Activated CD4-positive, alpha-beta T cell treated with anti-CD3 and anti-CD28 coated beads for 36 hours (primary cell): ENCODE data around the gene TUBA3C. TPM values are rescaled to one million over a fixed set of nuclear protein-coding genes. Genes with fewer than 3 reads are reported as not detected.
"Not testable (repeated sequence)": the region's sequence is repeated elsewhere in the genome, so short reads cannot be mapped to it uniquely, and the experiment has no call there.

Source experiments
- ATAC-seq: fragments of 200-7000 bp; cut with Tn5 transposase; one replicate; pipeline ENCODE4 v1.10.0; 2021; ENCODE audit warnings: mild to moderate bottlenecking, moderate library complexity
- CTCF ChIA-PET: fragments of 350-600 bp; sonication (Branson Sonifier 250); formaldehyde crosslinking; loops from one replicate; lab custom pipeline; 2021; ENCODE audit warnings: antibody characterized with exemption; lab: Charles Lee
- POLR2A ChIA-PET: fragments of 350-600 bp; sonication (Branson Sonifier 250); formaldehyde crosslinking; loops from one replicate; lab custom pipeline; 2021; ENCODE audit warnings: antibody characterized with exemption, inconsistent platforms; lab: Charles Lee
- DNase-seq: peaks from one replicate; pipeline ENCODE4 v3.0.0-alpha.2; 2020
- H3K27ac Mint-ChIP-seq: one replicate; pipeline ENCODE4 v1.8.0; 2021; ENCODE audit warnings: mixed read lengths
- H3K27me3 Mint-ChIP-seq: one replicate; pipeline ENCODE4 v1.8.0; 2021; ENCODE audit warnings: mixed read lengths
- H3K36me3 Mint-ChIP-seq: one replicate; pipeline ENCODE4 v1.8.0; 2021; ENCODE audit warnings: low read depth, mixed read lengths
- H3K4me1 Mint-ChIP-seq: one replicate; pipeline ENCODE4 v1.8.0; 2021; ENCODE audit warnings: mixed read lengths
- H3K4me3 Mint-ChIP-seq: one replicate; pipeline ENCODE4 v1.8.0; 2021; ENCODE audit warnings: mild to moderate bottlenecking, moderate library complexity, mixed read lengths
- H3K9me3 Mint-ChIP-seq: one replicate; pipeline ENCODE4 v1.8.0; 2021; ENCODE audit warnings: low read depth, mixed read lengths
- intact Hi-C, 2 experiments: fragments of 100-400 bp; cut with DNase I in 1 of 2; cut with micrococcal nuclease in 1 of 2; formaldehyde crosslinking; loops; one replicate each; pipeline versions ENCODE4 v1.14.2 to v1.15.1; 2022 to 2024; cut with DNase I, micrococcal nuclease
- total RNA-seq, 2 experiments: library from RNA; stranded (reverse); gene quantifications; one replicate each; pipeline ENCODE4 v1.2.3, GENCODE V29; 2021

Gene TUBA3C
- not detected for total RNA-seq

- POLR2A ChIA-PET, result no interaction called here
- no peak for DNase-seq
- intact Hi-C loops, result no loop called here
- no peaks in the 10 kb centered on the region for H3K9me3 Mint-ChIP-seq
- no peaks in the 10 kb centered on the region for H3K27me3 Mint-ChIP-seq
- CTCF ChIA-PET, result interaction anchor here (0.7 kb wide), 1 partner anchor 69 kb away, joined by 3 read pairs; no protein-coding TSS in a partner anchor
- H3K36me3 Mint-ChIP-seq, result no peaks in the 10 kb centered on the region
- H3K4me1 Mint-ChIP-seq, result no peaks in the 10 kb centered on the region
- no peak within 1 kb of the TSS for H3K27ac Mint-ChIP-seq
- ATAC-seq, result no peak
- no peak within 1 kb of the TSS for H3K4me3 Mint-ChIP-seq
Observed at GRCh38 chr13:19181621-19182485, at the start of gene TUBA3C. Gene TUBA3C (minus strand): TSS chr13:19181824. CDS start chr13:19181747, 77 bp downstream.

- H3K27ac Mint-ChIP-seq, H3K36me3 Mint-ChIP-seq, H3K4me1 Mint-ChIP-seq, ATAC-seq, intact Hi-C loops, H3K4me3 Mint-ChIP-seq, H3K27me3 Mint-ChIP-seq, H3K9me3 Mint-ChIP-seq, DNase-seq, POLR2A ChIA-PET: not testable (repeated sequence)
- CTCF ChIA-PET, result interaction anchor here (0.6 kb wide), 1 partner anchor 11 kb away, joined by 4 read pairs; no protein-coding TSS in a partner anchor
Observed at GRCh38 chr13:19207413-19207812, 25.8 kb upstream of the TUBA3C start.

GRCh38 chr13:19192622-19193021 lies 11.0 kb upstream of the TUBA3C start:
- DNase-seq, CTCF ChIA-PET, H3K9me3 Mint-ChIP-seq: not testable (repeated sequence)

GRCh38 chr13:19189911-19190310 lies 8.3 kb upstream of the TUBA3C start:
- H3K4me3 Mint-ChIP-seq, H3K36me3 Mint-ChIP-seq, DNase-seq, CTCF ChIA-PET, H3K4me1 Mint-ChIP-seq, intact Hi-C loops, H3K27ac Mint-ChIP-seq, POLR2A ChIA-PET, H3K27me3 Mint-ChIP-seq, ATAC-seq, H3K9me3 Mint-ChIP-seq: not testable (repeated sequence)

More at GRCh38 chr13:19192622-19193021, 11.0 kb upstream of the TUBA3C start:
- H3K36me3 Mint-ChIP-seq, POLR2A ChIA-PET, intact Hi-C loops, H3K27me3 Mint-ChIP-seq, H3K4me3 Mint-ChIP-seq, ATAC-seq, H3K4me1 Mint-ChIP-seq, H3K27ac Mint-ChIP-seq: not testable (repeated sequence)

GRCh38 chr13:19189368-19189767 lies 7.7 kb upstream of the TUBA3C start:
- H3K27me3 Mint-ChIP-seq, H3K4me1 Mint-ChIP-seq, POLR2A ChIA-PET, H3K27ac Mint-ChIP-seq, ATAC-seq, H3K36me3 Mint-ChIP-seq, DNase-seq, H3K9me3 Mint-ChIP-seq, intact Hi-C loops, H3K4me3 Mint-ChIP-seq, CTCF ChIA-PET: not testable (repeated sequence)

- Mint-ChIP-seq H3K27me3 (no peaks in the 10 kb centered on the region), H3K9me3 (no peaks in the 10 kb centered on the region), H3K4me1 (no peaks in the 10 kb centered on the region), H3K27ac (no peak overlapping the region), H3K36me3 (no peaks in the 10 kb centered on the region), H3K4me3 (no peak overlapping the region)
- intact Hi-C loops, result no loop called here
- ATAC-seq (peak; percentile 58), DNase-seq (no peak)
- ChIA-PET CTCF (no interaction called here), POLR2A (no interaction called here)
Observed at GRCh38 chr13:19185865-19186645, 4.4 kb upstream of the TUBA3C start.

- Mint-ChIP-seq H3K4me3 (no peak overlapping the region), H3K27me3 (no peaks in the 10 kb centered on the region), H3K27ac (no peak overlapping the region), H3K36me3 (no peaks in the 10 kb centered on the region), H3K4me1 (no peaks in the 10 kb centered on the region), H3K9me3 (no peaks in the 10 kb centered on the region)
- ChIA-PET POLR2A (no interaction called here), CTCF (no interaction called here)
- intact Hi-C loops, result no loop called here
- ATAC-seq (no peak), DNase-seq (no peak)
Observed at GRCh38 chr13:19185086-19185864, 3.7 kb upstream of the TUBA3C start.

GRCh38 chr13:19184176-19184575 lies 2.6 kb upstream of the TUBA3C start:
- ATAC-seq (no peak), DNase-seq (no peak)
- H3K9me3 Mint-ChIP-seq, result no peaks in the 10 kb centered on the region
- no peaks in the 10 kb centered on the region for H3K36me3 Mint-ChIP-seq
- intact Hi-C loops, result no loop called here
- CTCF ChIA-PET, result no interaction called here
- no peaks in the 10 kb centered on the region for H3K4me1 Mint-ChIP-seq
- POLR2A ChIA-PET, result no interaction called here
- H3K4me3 Mint-ChIP-seq, result no peak overlapping the region
- H3K27ac Mint-ChIP-seq, result no peak overlapping the region
- H3K27me3 Mint-ChIP-seq, result no peaks in the 10 kb centered on the region

- no peaks in the 10 kb centered on the region for H3K36me3 Mint-ChIP-seq
- intact Hi-C loops, result no loop called here
- H3K4me1 Mint-ChIP-seq, result no peaks in the 10 kb centered on the region
- CTCF ChIA-PET, result no interaction called here
- ATAC-seq (no peak), DNase-seq (no peak)
- POLR2A ChIA-PET, result no interaction called here
- no peak overlapping the region for H3K27ac Mint-ChIP-seq
- H3K27me3 Mint-ChIP-seq, result no peaks in the 10 kb centered on the region
- no peaks in the 10 kb centered on the region for H3K9me3 Mint-ChIP-seq
- no peak overlapping the region for H3K4me3 Mint-ChIP-seq
Observed at GRCh38 chr13:19183676-19184075, 2.1 kb upstream of the TUBA3C start.

- DNase-seq (no peak), ATAC-seq (no peak)
- H3K4me1 Mint-ChIP-seq, result no peaks in the 10 kb centered on the region
- no peak overlapping the region for H3K27ac Mint-ChIP-seq
- H3K36me3 Mint-ChIP-seq, result no peaks in the 10 kb centered on the region
- CTCF ChIA-PET, result no interaction called here
- POLR2A ChIA-PET, result no interaction called here
- intact Hi-C loops, result no loop called here
- H3K4me3 Mint-ChIP-seq, result no peak overlapping the region
- no peaks in the 10 kb centered on the region for H3K9me3 Mint-ChIP-seq
- no peaks in the 10 kb centered on the region for H3K27me3 Mint-ChIP-seq
Observed at GRCh38 chr13:19182536-19182935, 912 bp upstream of the TUBA3C start.

GRCh38 chr13:19181021-19181620 lies 503 bp downstream of the TUBA3C start:
- CTCF ChIA-PET, result interaction anchor here (0.7 kb wide), 1 partner anchor 68 kb away, joined by 3 read pairs; no protein-coding TSS in a partner anchor
- intact Hi-C loops, result no loop called here
- H3K36me3 Mint-ChIP-seq, result no peaks in the 10 kb centered on the region

More at GRCh38 chr13:19181021-19181620, 503 bp downstream of the TUBA3C start:
- ATAC-seq (no peak), DNase-seq (no peak)
- no peaks in the 10 kb centered on the region for H3K27me3 Mint-ChIP-seq
- no peak overlapping the region for H3K27ac Mint-ChIP-seq
- no peaks in the 10 kb centered on the region for H3K9me3 Mint-ChIP-seq
- no peaks in the 10 kb centered on the region for H3K4me1 Mint-ChIP-seq
- POLR2A ChIA-PET, result no interaction called here
- no peak overlapping the region for H3K4me3 Mint-ChIP-seq
